ENCODE data around the gene PRG3. TPM values are rescaled to one million over a fixed set of nuclear protein-coding genes. Genes with fewer than 3 reads are reported as not detected.

Gene PRG3
- total RNA-seq, 1 experiment from 2014 or later = not detected

DNA sequence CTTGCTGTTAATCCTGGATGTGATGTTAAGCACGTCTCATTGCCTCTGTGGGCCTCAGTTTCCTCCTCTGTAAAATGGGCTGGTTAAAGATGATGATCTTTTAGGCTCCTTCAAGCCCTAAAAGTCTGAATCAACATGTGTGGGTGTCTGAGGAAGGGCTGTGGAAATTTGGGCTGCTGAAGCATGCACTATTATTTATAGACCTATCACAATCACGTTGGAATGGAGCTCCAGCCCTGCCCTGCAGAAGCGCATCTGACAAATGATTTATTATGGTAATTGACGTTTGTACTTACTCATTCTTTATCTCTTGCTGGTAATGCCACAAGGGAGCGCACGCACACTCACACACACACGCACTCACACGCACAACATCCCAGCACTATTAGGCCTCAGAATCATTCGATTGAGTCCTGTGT, 22.4 kb downstream of the PRG3 start:
- Histone ChIP-seq H4K91ac (ENCODE audit: insufficient read length, low read depth, low read length) (no peak overlapping the region), H3K4ac (ENCODE audit: low read depth, low read length) (no peak overlapping the region), H3K4me2 (ENCODE audit: insufficient read depth, insufficient read length, low read length) (no peak overlapping the region), H2AFZ (ENCODE audit: low read length) (no peak overlapping the region), H3K14ac (ENCODE audit: insufficient read depth, low read length) (no peak overlapping the region), H3K56ac (ENCODE audit: insufficient read length, low read depth, low read length) (no peak overlapping the region), H3K4me1 (ENCODE audit: insufficient read depth, low read length) (no peaks in the 10 kb centered on the region), H3K79me2 (ENCODE audit: insufficient read depth, low read length) (no peaks in the 10 kb centered on the region), H2BK20ac (ENCODE audit: low read depth, low read length, poor library complexity, severe bottlenecking) (no peak overlapping the region), H3K23me2 (ENCODE audit: insufficient read length, low read depth, low read length, poor library complexity, severe bottlenecking) (no peaks in the 10 kb centered on the region), H3K9ac (ENCODE audit: extremely low read depth, insufficient read length, low read length) (no peak overlapping the region), H3K27ac (ENCODE audit: insufficient read length, low read depth, low read length) (no peak overlapping the region), H2BK12ac (ENCODE audit: insufficient read length, low read depth, low read length) (no peak overlapping the region), H2BK5ac (ENCODE audit: insufficient read length, low read length) (no peak overlapping the region), H3K18ac (ENCODE audit: insufficient read length, low read depth, low read length) (no peak overlapping the region), H2AK5ac (ENCODE audit: insufficient read length, low read length) (no peak overlapping the region), H3T11ph (ENCODE audit: low read length) (no peak overlapping the region), H2BK120ac (ENCODE audit: low read depth, low read length, poor library complexity, severe bottlenecking) (no peak overlapping the region), H3K23ac (ENCODE audit: insufficient read length, low read depth, low read length) (no peak overlapping the region), H3K79me1 (ENCODE audit: insufficient read depth, low read depth, low read length, poor library complexity, severe bottlenecking) (no peaks in the 10 kb centered on the region), H2BK15ac (ENCODE audit: low read depth, low read length) (no peak overlapping the region), H4K20me1 (ENCODE audit: control insufficient read depth, insufficient read depth, insufficient read length) (no peaks in the 10 kb centered on the region), H3K27me3 (ENCODE audit: insufficient read depth, low read length) (no peaks in the 10 kb centered on the region), H4K8ac (replicated peaks; ENCODE audit: insufficient read length, low read depth, low read length) (no peak overlapping the region), H4K5ac (ENCODE audit: insufficient read length, low read depth, low read length) (no peak overlapping the region), H3K9me3 (ENCODE audit: control insufficient read depth, low read depth, low read length) (no peaks in the 10 kb centered on the region)
- H3K9me3 Mint-ChIP-seq = 0 out of 5 replicates have a peak, but pooled peaks cover 0 to 2% of the 10 kb centered on the region in 2 experiments
- H3K4me3 Mint-ChIP-seq = no peak overlapping the region
- peaks cover 21 to 24% of the 10 kb centered on the region in 2 experiments for H3K4me1 Mint-ChIP-seq
- no CpG with 5 or more reads among the region's 9 CpGs for WGBS (ENCODE audit: extremely low coverage, insufficient read length, low lambda C conversion rate)
- TF ChIP-seq, protein P1, sequence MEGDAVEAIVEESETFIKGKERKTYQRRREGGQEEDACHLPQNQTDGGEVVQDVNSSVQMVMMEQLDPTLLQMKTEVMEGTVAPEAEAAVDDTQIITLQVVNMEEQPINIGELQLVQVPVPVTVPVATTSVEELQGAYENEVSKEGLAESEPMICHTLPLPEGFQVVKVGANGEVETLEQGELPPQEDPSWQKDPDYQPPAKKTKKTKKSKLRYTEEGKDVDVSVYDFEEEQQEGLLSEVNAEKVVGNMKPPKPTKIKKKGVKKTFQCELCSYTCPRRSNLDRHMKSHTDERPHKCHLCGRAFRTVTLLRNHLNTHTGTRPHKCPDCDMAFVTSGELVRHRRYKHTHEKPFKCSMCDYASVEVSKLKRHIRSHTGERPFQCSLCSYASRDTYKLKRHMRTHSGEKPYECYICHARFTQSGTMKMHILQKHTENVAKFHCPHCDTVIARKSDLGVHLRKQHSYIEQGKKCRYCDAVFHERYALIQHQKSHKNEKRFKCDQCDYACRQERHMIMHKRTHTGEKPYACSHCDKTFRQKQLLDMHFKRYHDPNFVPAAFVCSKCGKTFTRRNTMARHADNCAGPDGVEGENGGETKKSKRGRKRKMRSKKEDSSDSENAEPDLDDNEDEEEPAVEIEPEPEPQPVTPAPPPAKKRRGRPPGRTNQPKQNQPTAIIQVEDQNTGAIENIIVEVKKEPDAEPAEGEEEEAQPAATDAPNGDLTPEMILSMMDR (conservative IDR thresholded peaks at IDR 0.05) = no peak
- no peak overlapping the region for H3K27ac Mint-ChIP-seq
- H3K27me3 Mint-ChIP-seq (ENCODE audit: low read depth) = peaks cover 25% of the 10 kb centered on the region
- no peak for DNase-seq
- H3K36me3 Mint-ChIP-seq (ENCODE audit: insufficient read depth in 1 of 3, low read depth in 3 of 3) = no peaks in the 10 kb centered on the region

Measured in H9 (cell line).